ENCODE measurements around the gene DPYD. TPM values are rescaled to one million over a fixed set of nuclear protein-coding genes. Genes with fewer than 3 reads are reported as not detected.

The DPYD gene
- polyA plus RNA-seq, 4 donors, result 11.9 to 31.8 (median 26.0) TPM

GRCh38 chr1:97097404-97097925 lies 823.4 kb downstream of the DPYD start:
- FAIRE-seq (no peak), DNase-seq (no peak)
- 91 to 97% (median 93%) methylated on average over 1 of the region's 1 CpG for WGBS, 3 donors
- Histone ChIP-seq H3K27me3 (ENCODE audit: control insufficient read depth in 3 of 3, insufficient read depth in 3 of 3, low read length in 3 of 3) (no peaks in the 10 kb centered on the region), H3K9me3 (ENCODE audit: control insufficient read depth in 2 of 2, insufficient read depth in 1 of 2, low read depth in 1 of 2, low read length in 1 of 2) (no peaks in the 10 kb centered on the region), H3K36me3 (ENCODE audit: control insufficient read depth in 3 of 3, insufficient read depth in 2 of 3, low read depth in 1 of 3, low read length in 3 of 3) (peaks cover 0 to 4% (median 0%) of the 10 kb centered on the region in 3 donors), H3K4me1 (ENCODE audit: control insufficient read depth in 3 of 3, insufficient read depth in 2 of 3, low read depth in 1 of 3, low read length in 2 of 3) (no peaks in the 10 kb centered on the region), H3K27ac (ENCODE audit: low read depth in 1 of 3, low read length in 2 of 3) (no peak overlapping the region), H3K4me3 (ENCODE audit: low read depth in 1 of 3, low read length in 3 of 3) (no peak overlapping the region)

- no peak for DNase-seq
- H3K27ac ChIP-seq (ENCODE audit: low read depth in 1 of 3, low read length in 2 of 3), result no peak overlapping the region
- WGBS, 3 donors, result 97 to 98% (median 98%) methylated on average over 2 of the region's 2 CpGs
- no peaks in the 10 kb centered on the region for H3K27me3 ChIP-seq (ENCODE audit: control insufficient read depth in 3 of 3, insufficient read depth in 3 of 3, low read length in 3 of 3)
- H3K9me3 ChIP-seq (ENCODE audit: control insufficient read depth in 2 of 2, insufficient read depth in 1 of 2, low read depth in 1 of 2, low read length in 1 of 2), result no peaks in the 10 kb centered on the region
- FAIRE-seq, result no peak
- no peak overlapping the region for H3K4me3 ChIP-seq (ENCODE audit: low read depth in 1 of 3, low read length in 3 of 3)
- H3K4me1 ChIP-seq (ENCODE audit: control insufficient read depth in 3 of 3, insufficient read depth in 2 of 3, low read depth in 1 of 3, low read length in 2 of 3), result no peaks in the 10 kb centered on the region
- H3K36me3 ChIP-seq (ENCODE audit: control insufficient read depth in 3 of 3, insufficient read depth in 2 of 3, low read depth in 1 of 3, low read length in 3 of 3), result peaks cover 0 to 4% (median 2%) of the 10 kb centered on the region in 3 donors
Measured at GRCh38 chr1:97095764-97096163, 825.1 kb downstream of the DPYD start.

- H3K36me3 ChIP-seq (ENCODE audit: control insufficient read depth in 3 of 3, insufficient read depth in 2 of 3, low read depth in 1 of 3, low read length in 3 of 3), result peaks cover 0 to 4% (median 4%) of the 10 kb centered on the region in 3 donors
- DNase-seq (no peak), FAIRE-seq (no peak)
- no peaks in the 10 kb centered on the region for H3K9me3 ChIP-seq (ENCODE audit: control insufficient read depth in 2 of 2, insufficient read depth in 1 of 2, low read depth in 1 of 2, low read length in 1 of 2)
- H3K27me3 ChIP-seq (ENCODE audit: control insufficient read depth in 3 of 3, insufficient read depth in 3 of 3, low read length in 3 of 3), result no peaks in the 10 kb centered on the region
- no peak overlapping the region for H3K4me3 ChIP-seq (ENCODE audit: low read depth in 1 of 3, low read length in 3 of 3)
- H3K4me1 ChIP-seq (ENCODE audit: control insufficient read depth in 3 of 3, insufficient read depth in 2 of 3, low read depth in 1 of 3, low read length in 2 of 3), result no peaks in the 10 kb centered on the region
- H3K27ac ChIP-seq (ENCODE audit: low read depth in 1 of 3, low read length in 2 of 3), result no peak overlapping the region
- WGBS, 3 donors, result 86 to 91% (median 89%) methylated on average over 6 of the region's 6 CpGs
Measured at GRCh38 chr1:97094247-97094972, 826.4 kb downstream of the DPYD start.

- Histone ChIP-seq H3K9me3 (ENCODE audit: control insufficient read depth in 2 of 2, insufficient read depth in 1 of 2, low read depth in 1 of 2, low read length in 1 of 2) (no peaks in the 10 kb centered on the region), H3K36me3 (ENCODE audit: control insufficient read depth in 3 of 3, insufficient read depth in 2 of 3, low read depth in 1 of 3, low read length in 3 of 3) (peaks cover 0 to 4% (median 4%) of the 10 kb centered on the region in 3 donors), H3K27me3 (ENCODE audit: control insufficient read depth in 3 of 3, insufficient read depth in 3 of 3, low read length in 3 of 3) (no peaks in the 10 kb centered on the region), H3K4me1 (ENCODE audit: control insufficient read depth in 3 of 3, insufficient read depth in 2 of 3, low read depth in 1 of 3, low read length in 2 of 3) (no peaks in the 10 kb centered on the region), H3K4me3 (ENCODE audit: low read depth in 1 of 3, low read length in 3 of 3) (no peak overlapping the region), H3K27ac (ENCODE audit: low read depth in 1 of 3, low read length in 2 of 3) (no peak overlapping the region)
- WGBS, 3 donors, result 52 to 91% (median 81%) methylated on average over 3 of the region's 3 CpGs
- DNase-seq (no peak), FAIRE-seq (no peak)
Measured at GRCh38 chr1:97093741-97094140, 827.1 kb downstream of the DPYD start.

GRCh38 chr1:97092824-97093223 lies 828.0 kb downstream of the DPYD start:
- no peak overlapping the region for H3K27ac ChIP-seq (ENCODE audit: low read depth in 1 of 3, low read length in 2 of 3)
- no peaks in the 10 kb centered on the region for H3K27me3 ChIP-seq (ENCODE audit: control insufficient read depth in 3 of 3, insufficient read depth in 3 of 3, low read length in 3 of 3)
- no peaks in the 10 kb centered on the region for H3K9me3 ChIP-seq (ENCODE audit: control insufficient read depth in 2 of 2, insufficient read depth in 1 of 2, low read depth in 1 of 2, low read length in 1 of 2)
- FAIRE-seq (no peak), DNase-seq (no peak)
- H3K4me3 ChIP-seq (ENCODE audit: low read depth in 1 of 3, low read length in 3 of 3), result no peak overlapping the region
- peaks cover 0 to 4% (median 4%) of the 10 kb centered on the region in 3 donors for H3K36me3 ChIP-seq (ENCODE audit: control insufficient read depth in 3 of 3, insufficient read depth in 2 of 3, low read depth in 1 of 3, low read length in 3 of 3)
- no peaks in the 10 kb centered on the region for H3K4me1 ChIP-seq (ENCODE audit: control insufficient read depth in 3 of 3, insufficient read depth in 2 of 3, low read depth in 1 of 3, low read length in 2 of 3)

GRCh38 chr1:97091679-97092078 lies 829.2 kb downstream of the DPYD start:
- Histone ChIP-seq H3K9me3 (ENCODE audit: control insufficient read depth in 2 of 2, insufficient read depth in 1 of 2, low read depth in 1 of 2, low read length in 1 of 2) (no peaks in the 10 kb centered on the region), H3K4me1 (ENCODE audit: control insufficient read depth in 3 of 3, insufficient read depth in 2 of 3, low read depth in 1 of 3, low read length in 2 of 3) (no peaks in the 10 kb centered on the region), H3K27me3 (ENCODE audit: control insufficient read depth in 3 of 3, insufficient read depth in 3 of 3, low read length in 3 of 3) (no peaks in the 10 kb centered on the region), H3K27ac (ENCODE audit: low read depth in 1 of 3, low read length in 2 of 3) (no peak overlapping the region), H3K36me3 (ENCODE audit: control insufficient read depth in 3 of 3, insufficient read depth in 2 of 3, low read depth in 1 of 3, low read length in 3 of 3) (peaks cover 0 to 4% (median 2%) of the 10 kb centered on the region in 3 donors), H3K4me3 (ENCODE audit: low read depth in 1 of 3, low read length in 3 of 3) (no peak overlapping the region)
- DNase-seq, result no peak
- FAIRE-seq, result no peak

- 66 to 83% (median 81%) methylated on average over 3 of the region's 3 CpGs for WGBS, 3 donors
- no peak for DNase-seq
- Histone ChIP-seq H3K4me1 (ENCODE audit: control insufficient read depth in 3 of 3, insufficient read depth in 2 of 3, low read depth in 1 of 3, low read length in 2 of 3) (no peaks in the 10 kb centered on the region), H3K36me3 (ENCODE audit: control insufficient read depth in 3 of 3, insufficient read depth in 2 of 3, low read depth in 1 of 3, low read length in 3 of 3) (peaks cover 0 to 4% (median 0%) of the 10 kb centered on the region in 3 donors), H3K4me3 (ENCODE audit: low read depth in 1 of 3, low read length in 3 of 3) (no peak overlapping the region), H3K9me3 (ENCODE audit: control insufficient read depth in 2 of 2, insufficient read depth in 1 of 2, low read depth in 1 of 2, low read length in 1 of 2) (no peaks in the 10 kb centered on the region), H3K27me3 (ENCODE audit: control insufficient read depth in 3 of 3, insufficient read depth in 3 of 3, low read length in 3 of 3) (no peaks in the 10 kb centered on the region), H3K27ac (ENCODE audit: low read depth in 1 of 3, low read length in 2 of 3) (no peak overlapping the region)
- no peak for FAIRE-seq
Measured at GRCh38 chr1:97091263-97091662, 829.6 kb downstream of the DPYD start.

- no peak for DNase-seq
- H3K27ac ChIP-seq (ENCODE audit: low read depth in 1 of 3, low read length in 2 of 3), result no peak overlapping the region
- 79 to 91% (median 90%) methylated on average over 3 of the region's 3 CpGs for whole genome bisulfite sequencing, 3 donors
- H3K4me1 ChIP-seq (ENCODE audit: control insufficient read depth in 3 of 3, insufficient read depth in 2 of 3, low read depth in 1 of 3, low read length in 2 of 3), result no peaks in the 10 kb centered on the region
- no peak overlapping the region for H3K4me3 ChIP-seq (ENCODE audit: low read depth in 1 of 3, low read length in 3 of 3)
- no peaks in the 10 kb centered on the region for H3K27me3 ChIP-seq (ENCODE audit: control insufficient read depth in 3 of 3, insufficient read depth in 3 of 3, low read length in 3 of 3)
- no peaks in the 10 kb centered on the region for H3K9me3 ChIP-seq (ENCODE audit: control insufficient read depth in 2 of 2, insufficient read depth in 1 of 2, low read depth in 1 of 2, low read length in 1 of 2)
- no peak for FAIRE-seq
- H3K36me3 ChIP-seq (ENCODE audit: control insufficient read depth in 3 of 3, insufficient read depth in 2 of 3, low read depth in 1 of 3, low read length in 3 of 3), result peaks cover 0 to 4% (median 0%) of the 10 kb centered on the region in 3 donors
Measured at GRCh38 chr1:97090725-97091124, 830.1 kb downstream of the DPYD start.

GRCh38 chr1:97089173-97089572 lies 831.7 kb downstream of the DPYD start:
- Histone ChIP-seq H3K4me1 (ENCODE audit: control insufficient read depth in 3 of 3, insufficient read depth in 2 of 3, low read depth in 1 of 3, low read length in 2 of 3) (no peaks in the 10 kb centered on the region), H3K4me3 (ENCODE audit: low read depth in 1 of 3, low read length in 3 of 3) (no peak overlapping the region), H3K27me3 (ENCODE audit: control insufficient read depth in 3 of 3, insufficient read depth in 3 of 3, low read length in 3 of 3) (no peaks in the 10 kb centered on the region), H3K27ac (ENCODE audit: low read depth in 1 of 3, low read length in 2 of 3) (no peak overlapping the region), H3K36me3 (ENCODE audit: control insufficient read depth in 3 of 3, insufficient read depth in 2 of 3, low read depth in 1 of 3, low read length in 3 of 3) (peaks cover 0 to 4% (median 0%) of the 10 kb centered on the region in 3 donors), H3K9me3 (ENCODE audit: control insufficient read depth in 2 of 2, insufficient read depth in 1 of 2, low read depth in 1 of 2, low read length in 1 of 2) (no peaks in the 10 kb centered on the region)
- FAIRE-seq (no peak), DNase-seq (no peak)
- WGBS, 3 donors, result 74 to 91% (median 89%) methylated on average over 7 of the region's 7 CpGs
